NCI-H1694 treated with DMSO at 0.1 percent for 48 hours (cell line): ENCODE data around the gene IQCC.

ENCODE experiments used
- DNase-seq: peaks from one replicate; lab custom pipeline; 2025; lab: John Stamatoyannopoulos, UW

Gene IQCC

GRCh38 chr1:32224285-32224684 lies 18.8 kb downstream of the IQCC start:
- DNase-seq, result no peak

GRCh38 chr1:32228771-32229170 lies 23.3 kb downstream of the IQCC start:
- DNase-seq, result no peak

GRCh38 chr1:32231843-32232432 lies 26.5 kb downstream of the IQCC start:
- no peak for DNase-seq

- DNase-seq, result no peak
These were observed 27.3 kb downstream of the IQCC start for GRCh38 chr1:32232558-32233304.

- DNase-seq, result no peak
These were observed 29.3 kb downstream of the IQCC start for GRCh38 chr1:32234792-32235191.

- DNase-seq, result no peak
These were observed 33.9 kb downstream of the IQCC start for GRCh38 chr1:32239337-32239736.

GRCh38 chr1:32239790-32240139 lies 34.3 kb downstream of the IQCC start:
- no peak for DNase-seq

- DNase-seq, result peak; percentile 47
These were observed 34.9 kb downstream of the IQCC start for GRCh38 chr1:32240140-32240951.

GRCh38 chr1:32241001-32241763 lies 35.7 kb downstream of the IQCC start:
- DNase-seq, result no peak

- no peak for DNase-seq
These were observed 36.9 kb downstream of the IQCC start for GRCh38 chr1:32242341-32242851.

- no peak for DNase-seq
These were observed 41.4 kb downstream of the IQCC start, which contains the start of gene FAM167B for GRCh38 chr1:32246888-32247273. TSS of gene FAM167B (plus strand) at chr1:32247222. CDS start at chr1:32247422, 200 bp downstream.

- DNase-seq, result no peak
These were observed 42.0 kb downstream of the IQCC start for GRCh38 chr1:32247452-32247851.

- DNase-seq, result peak; percentile 26
These were observed 42.8 kb downstream of the IQCC start for GRCh38 chr1:32247983-32248889.

- DNase-seq, result no peak
These were observed 44.5 kb downstream of the IQCC start for GRCh38 chr1:32249831-32250525.

GRCh38 chr1:32250893-32251716 lies 45.6 kb downstream of the IQCC start, which contains the start of gene LCK:
TSS of gene LCK (plus strand) at chr1:32251265. CDS start at chr1:32274330, 23,065 bp downstream.
- no peak for DNase-seq

- no peak for DNase-seq
These were observed 49.9 kb downstream of the IQCC start for GRCh38 chr1:32255072-32256071.

- no peak for DNase-seq
These were observed 51.2 kb downstream of the IQCC start for GRCh38 chr1:32256473-32257226.

- DNase-seq, result no peak
These were observed 51.7 kb downstream of the IQCC start for GRCh38 chr1:32257227-32257508.
